ENCODE data around the gene SCUBE1.

DNA sequence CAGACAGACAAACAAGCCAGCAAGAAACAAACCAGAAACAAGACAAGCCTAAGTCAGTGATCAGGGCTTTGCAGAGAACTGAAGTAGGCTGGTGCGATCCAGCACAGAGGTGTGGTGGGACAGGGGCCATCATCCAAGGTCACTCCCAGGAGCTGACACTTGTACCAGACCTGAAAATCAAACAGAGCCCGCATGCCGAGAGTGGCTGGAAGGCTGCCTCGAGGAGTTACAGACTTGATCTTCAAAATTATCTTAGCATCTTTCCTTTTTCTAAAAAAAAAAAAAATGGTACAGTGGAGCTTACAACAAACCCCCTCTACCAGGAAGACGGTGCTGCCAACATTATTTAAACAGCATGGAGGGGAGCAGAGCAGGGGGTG is 8.8 kb upstream of the SCUBE1 start:
- no peak for TF ChIP-seq POLR2A (IDR thresholded peaks at IDR 0.05)
- TF ChIP-seq, protein P1, sequence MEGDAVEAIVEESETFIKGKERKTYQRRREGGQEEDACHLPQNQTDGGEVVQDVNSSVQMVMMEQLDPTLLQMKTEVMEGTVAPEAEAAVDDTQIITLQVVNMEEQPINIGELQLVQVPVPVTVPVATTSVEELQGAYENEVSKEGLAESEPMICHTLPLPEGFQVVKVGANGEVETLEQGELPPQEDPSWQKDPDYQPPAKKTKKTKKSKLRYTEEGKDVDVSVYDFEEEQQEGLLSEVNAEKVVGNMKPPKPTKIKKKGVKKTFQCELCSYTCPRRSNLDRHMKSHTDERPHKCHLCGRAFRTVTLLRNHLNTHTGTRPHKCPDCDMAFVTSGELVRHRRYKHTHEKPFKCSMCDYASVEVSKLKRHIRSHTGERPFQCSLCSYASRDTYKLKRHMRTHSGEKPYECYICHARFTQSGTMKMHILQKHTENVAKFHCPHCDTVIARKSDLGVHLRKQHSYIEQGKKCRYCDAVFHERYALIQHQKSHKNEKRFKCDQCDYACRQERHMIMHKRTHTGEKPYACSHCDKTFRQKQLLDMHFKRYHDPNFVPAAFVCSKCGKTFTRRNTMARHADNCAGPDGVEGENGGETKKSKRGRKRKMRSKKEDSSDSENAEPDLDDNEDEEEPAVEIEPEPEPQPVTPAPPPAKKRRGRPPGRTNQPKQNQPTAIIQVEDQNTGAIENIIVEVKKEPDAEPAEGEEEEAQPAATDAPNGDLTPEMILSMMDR (IDR thresholded peaks at IDR 0.05), result no peak
